ENCODE data around the gene HCK. TPM values are rescaled to one million over a fixed set of nuclear protein-coding genes. Genes with fewer than 3 reads are reported as not detected.
"Not testable (repeated sequence)": the region's sequence is repeated elsewhere in the genome, so short reads cannot be mapped to it uniquely, and the experiment has no call there.

HCK gene
- total RNA-seq, 1 experiment from 2014 or later: not detected

DNA sequence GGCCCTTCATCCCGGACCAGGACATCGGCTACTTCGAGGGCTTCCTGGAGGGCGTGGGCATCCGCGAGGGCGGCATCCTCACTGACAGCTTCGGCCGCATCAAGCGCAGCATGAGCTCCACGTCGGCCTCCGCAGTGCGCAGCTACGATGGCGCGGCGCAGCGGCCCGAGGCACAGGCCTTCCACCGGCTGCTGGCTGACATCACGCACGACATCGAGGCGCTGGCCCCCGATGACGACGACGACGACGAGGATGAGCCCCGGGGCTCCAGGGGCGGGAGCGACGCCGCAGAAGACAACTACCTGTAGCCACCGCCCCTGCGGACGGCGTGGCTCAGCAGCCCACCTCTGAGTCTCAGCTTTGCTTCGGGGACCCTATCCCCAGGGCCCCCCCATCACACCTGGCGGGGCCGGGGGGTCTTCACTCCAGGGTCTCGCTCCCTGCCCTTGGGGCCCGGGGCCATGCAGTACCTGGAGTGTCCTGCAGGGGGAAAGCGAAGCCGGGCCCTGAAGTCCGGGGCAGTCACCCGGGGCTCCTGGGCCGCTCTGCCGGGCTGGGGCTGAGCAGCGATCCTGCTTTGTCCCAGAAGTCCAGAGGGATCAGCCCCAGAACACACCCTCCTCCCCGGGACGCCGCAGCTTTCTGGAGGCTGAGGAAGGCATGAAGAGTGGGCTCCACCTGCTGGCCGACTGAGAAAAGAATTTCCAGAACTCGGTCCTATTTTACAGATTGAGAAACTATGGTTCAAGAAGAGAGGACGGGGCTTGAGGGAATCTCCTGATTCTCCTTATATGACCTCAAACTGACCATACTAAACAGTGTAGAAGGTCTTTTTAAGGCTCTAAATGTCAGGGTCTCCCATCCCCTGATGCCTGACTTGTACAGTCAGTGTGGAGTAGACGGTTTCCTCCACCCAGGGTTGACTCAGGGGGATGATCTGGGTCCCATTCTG lies 20.8 kb upstream of the HCK start:
- Histone ChIP-seq H4K20me1 (ENCODE audit: low read length) (no peaks in the 10 kb centered on the region), H3K27ac (ENCODE audit: low read length) (no peak overlapping the region), H3K4me3 (ENCODE audit: low read length) (no peak overlapping the region; the same call in 1 of the 2 replicates), H3K4me1 (ENCODE audit: insufficient read depth, low read length) (no peaks in the 10 kb centered on the region), H3F3A (ENCODE audit: low read length, unreplicated experiment) (no peaks in the 10 kb centered on the region), H3K4me2 (ENCODE audit: low read length) (peak overlapping the region; percentile 42), H3K27me3 (ENCODE audit: low read length) (peaks cover 47% of the 10 kb centered on the region), H3K9ac (ENCODE audit: low read length) (no peak overlapping the region), H3K9me3 (ENCODE audit: low read length) (no peaks in the 10 kb centered on the region), H3K36me3 (ENCODE audit: low read depth, low read length) (no peaks in the 10 kb centered on the region), H3K9me2 (replicated peaks; ENCODE audit: low read length) (no peaks in the 10 kb centered on the region), H3K79me2 (ENCODE audit: low read length) (no peaks in the 10 kb centered on the region), H2AFZ (ENCODE audit: low read length) (peak overlapping the region; percentile 15)
- intact Hi-C loops (cut with micrococcal nuclease): loop anchor here (1.0 to 5.0 kb wide), 3 partner anchors 79 to 209 kb away; partner anchors contain the start of gene PDRG1
- ATAC-seq (peak; percentile 99), DNase-seq (peak; percentile 84)
- CTCF ChIA-PET: interaction anchor here (0.7 kb wide), 2 partner anchors 24 to 178 kb away, joined by 3 to 6 read pairs; no protein-coding TSS in a partner anchor
- POLR2A ChIA-PET (ENCODE audit: unreplicated experiment): no interaction called here
- no TSS peak for BruUV-seq (replicated peaks)
- no peak for TF ChIP-seq EZH2 (IDR thresholded peaks at IDR 0.05; ENCODE audit: low read length, unreplicated experiment)
- TF ChIP-seq, protein P1, sequence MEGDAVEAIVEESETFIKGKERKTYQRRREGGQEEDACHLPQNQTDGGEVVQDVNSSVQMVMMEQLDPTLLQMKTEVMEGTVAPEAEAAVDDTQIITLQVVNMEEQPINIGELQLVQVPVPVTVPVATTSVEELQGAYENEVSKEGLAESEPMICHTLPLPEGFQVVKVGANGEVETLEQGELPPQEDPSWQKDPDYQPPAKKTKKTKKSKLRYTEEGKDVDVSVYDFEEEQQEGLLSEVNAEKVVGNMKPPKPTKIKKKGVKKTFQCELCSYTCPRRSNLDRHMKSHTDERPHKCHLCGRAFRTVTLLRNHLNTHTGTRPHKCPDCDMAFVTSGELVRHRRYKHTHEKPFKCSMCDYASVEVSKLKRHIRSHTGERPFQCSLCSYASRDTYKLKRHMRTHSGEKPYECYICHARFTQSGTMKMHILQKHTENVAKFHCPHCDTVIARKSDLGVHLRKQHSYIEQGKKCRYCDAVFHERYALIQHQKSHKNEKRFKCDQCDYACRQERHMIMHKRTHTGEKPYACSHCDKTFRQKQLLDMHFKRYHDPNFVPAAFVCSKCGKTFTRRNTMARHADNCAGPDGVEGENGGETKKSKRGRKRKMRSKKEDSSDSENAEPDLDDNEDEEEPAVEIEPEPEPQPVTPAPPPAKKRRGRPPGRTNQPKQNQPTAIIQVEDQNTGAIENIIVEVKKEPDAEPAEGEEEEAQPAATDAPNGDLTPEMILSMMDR (conservative IDR thresholded peaks at IDR 0.05; ENCODE audit: low read depth, low read length): peak; percentile 94

DNA sequence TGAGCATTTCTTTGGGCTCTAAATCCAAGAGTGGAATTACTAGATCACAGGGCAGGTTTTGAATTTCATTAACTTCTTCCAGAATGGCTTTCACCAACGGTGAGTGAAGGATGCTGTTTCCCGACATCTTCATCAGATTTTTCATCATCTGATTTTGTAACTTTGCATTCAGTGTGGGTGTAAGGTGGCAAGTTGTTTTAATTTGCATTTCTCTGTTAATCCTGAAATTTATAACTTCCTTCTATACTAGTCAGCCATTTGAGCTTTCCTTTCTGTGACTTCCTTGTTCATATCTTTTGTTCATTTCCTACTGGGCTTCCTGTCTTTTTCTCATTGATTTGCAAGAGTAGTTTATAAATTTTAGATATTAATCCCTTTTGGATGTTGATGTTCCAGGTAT lies 18.7 kb upstream of the HCK start:
- ATAC-seq (no peak), DNase-seq (no peak)
- no peaks in the 10 kb centered on the region for H4K20me1 ChIP-seq (ENCODE audit: low read length)
- H3K9me3 ChIP-seq (ENCODE audit: low read length): no peaks in the 10 kb centered on the region
- no peaks in the 10 kb centered on the region for H3K36me3 ChIP-seq (ENCODE audit: low read depth, low read length)
- no peaks in the 10 kb centered on the region for H3K4me1 ChIP-seq (ENCODE audit: insufficient read depth, low read length)
- H3F3A ChIP-seq (ENCODE audit: low read length, unreplicated experiment): no peaks in the 10 kb centered on the region
- TF ChIP-seq, protein P1 (conservative IDR thresholded peaks at IDR 0.05; ENCODE audit: low read depth, low read length): no peak
- TF ChIP-seq EZH2 (IDR thresholded peaks at IDR 0.05; ENCODE audit: low read length, unreplicated experiment): no peak
- no peak for TF ChIP-seq EZH2phosphoT487 (IDR thresholded peaks at IDR 0.05; ENCODE audit: borderline replicate concordance, low read length)
- peaks cover 59% of the 10 kb centered on the region for H3K27me3 ChIP-seq (ENCODE audit: low read length)
- intact Hi-C loops (cut with micrococcal nuclease): loop anchor here (5.0 kb wide), 1 partner anchor 81 kb away; the partner anchor contains the start of gene PDRG1
- CTCF ChIA-PET: no interaction called here
- H3K4me3 ChIP-seq (ENCODE audit: low read length): no peak overlapping the region
- no peak overlapping the region for H3K4me2 ChIP-seq (ENCODE audit: low read length)
- H3K9ac ChIP-seq (ENCODE audit: low read length): no peak overlapping the region
- no peak overlapping the region for H3K27ac ChIP-seq (ENCODE audit: low read length)
- no peaks in the 10 kb centered on the region for H3K79me2 ChIP-seq (ENCODE audit: low read length)
- H3K9me2 ChIP-seq (replicated peaks; ENCODE audit: low read length): no peaks in the 10 kb centered on the region
- H2AFZ ChIP-seq (ENCODE audit: low read length): no peak overlapping the region
- POLR2A ChIA-PET (ENCODE audit: unreplicated experiment): no interaction called here
- BruUV-seq (replicated peaks): no TSS peak

DNA sequence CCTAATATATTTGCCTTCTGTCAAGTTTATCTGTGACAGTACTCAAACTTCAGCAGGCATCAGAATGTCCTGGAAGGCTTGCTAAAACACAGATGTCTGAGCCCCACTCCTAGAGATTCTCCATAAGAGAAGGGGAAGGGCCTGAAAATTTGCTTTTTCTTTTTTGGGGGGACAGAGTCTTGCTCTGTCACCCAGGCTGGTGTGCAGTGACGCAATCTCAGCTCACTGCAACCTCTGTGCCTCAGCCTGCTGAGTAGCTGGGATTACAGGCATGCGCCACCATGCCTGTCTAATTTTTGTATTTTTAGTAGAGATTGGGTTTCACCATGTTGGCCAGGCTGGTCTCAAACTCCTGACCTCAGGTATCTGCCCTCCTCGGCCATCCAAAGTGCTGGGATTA lies 18.3 kb upstream of the HCK start:
- H3K27me3 ChIP-seq (ENCODE audit: low read length): peaks cover 62% of the 10 kb centered on the region
- H3K4me3 ChIP-seq (ENCODE audit: low read length); H3K4me1 ChIP-seq (ENCODE audit: insufficient read depth, low read length); ATAC-seq; CTCF ChIA-PET; POLR2A ChIA-PET (ENCODE audit: unreplicated experiment); H2AFZ ChIP-seq (ENCODE audit: low read length); H3K4me2 ChIP-seq (ENCODE audit: low read length); H4K20me1 ChIP-seq (ENCODE audit: low read length); H3K27ac ChIP-seq (ENCODE audit: low read length); H3F3A ChIP-seq (ENCODE audit: low read length, unreplicated experiment); H3K9ac ChIP-seq (ENCODE audit: low read length); H3K9me2 ChIP-seq (replicated peaks; ENCODE audit: low read length); H3K79me2 ChIP-seq (ENCODE audit: low read length); H3K9me3 ChIP-seq (ENCODE audit: low read length); H3K36me3 ChIP-seq (ENCODE audit: low read depth, low read length); BruUV-seq (replicated peaks); DNase-seq: not testable (repeated sequence)
- intact Hi-C loops (cut with micrococcal nuclease): loop anchor here (5.0 kb wide), 1 partner anchor 81 kb away; the partner anchor contains the start of gene PDRG1

All from PC-3 (cell line).